ENCODE measurements around the gene DOCK10. TPM values are rescaled to one million over a fixed set of nuclear protein-coding genes. Genes with fewer than 3 reads are reported as not detected.
"Not testable (repeated sequence)": the region's sequence is repeated elsewhere in the genome, so short reads cannot be mapped to it uniquely, and the experiment has no call there.

DOCK10 gene
- total RNA-seq, 1 donor from 2014 or later = 14.3 TPM

GRCh38 chr2:224918626-224919471 lies 123.4 kb downstream of the DOCK10 start:
- Mint-ChIP-seq H3K36me3 (ENCODE audit: low read depth) (no peaks in the 10 kb centered on the region), H3K27me3 (ENCODE audit: low read depth) (no peaks in the 10 kb centered on the region), H3K4me1 (ENCODE audit: low read depth) (peaks cover 24% of the 10 kb centered on the region), H3K9me3 (ENCODE audit: low read depth) (no peaks in the 10 kb centered on the region), H3K4me3 (ENCODE audit: unreplicated experiment) (no peak overlapping the region), H3K27ac (ENCODE audit: unreplicated experiment) (no peak overlapping the region)
- no peak for TF ChIP-seq CTCF (IDR thresholded peaks at IDR 0.05)
- no peak for DNase-seq (ENCODE audit: low spot score)

GRCh38 chr2:224917246-224917645 lies 125.0 kb downstream of the DOCK10 start:
- peaks cover 22% of the 10 kb centered on the region for H3K4me1 Mint-ChIP-seq (ENCODE audit: low read depth)
- H3K27ac Mint-ChIP-seq (ENCODE audit: unreplicated experiment); H3K27me3 Mint-ChIP-seq (ENCODE audit: low read depth); H3K36me3 Mint-ChIP-seq (ENCODE audit: low read depth); DNase-seq (ENCODE audit: low spot score); H3K4me3 Mint-ChIP-seq (ENCODE audit: unreplicated experiment); H3K9me3 Mint-ChIP-seq (ENCODE audit: low read depth): not testable (repeated sequence)

- Mint-ChIP-seq H3K36me3 (ENCODE audit: low read depth) (no peaks in the 10 kb centered on the region), H3K27ac (ENCODE audit: unreplicated experiment) (peak overlapping the region; percentile 85), H3K27me3 (ENCODE audit: low read depth) (no peaks in the 10 kb centered on the region), H3K9me3 (ENCODE audit: low read depth) (no peaks in the 10 kb centered on the region), H3K4me1 (ENCODE audit: low read depth) (peaks cover 29% of the 10 kb centered on the region), H3K4me3 (ENCODE audit: unreplicated experiment) (no peak overlapping the region)
- no peak for DNase-seq (ENCODE audit: low spot score)
- no peak for TF ChIP-seq CTCF (IDR thresholded peaks at IDR 0.05)
These were observed 127.1 kb downstream of the DOCK10 start for GRCh38 chr2:224915136-224915535.

- Mint-ChIP-seq H3K4me1 (ENCODE audit: low read depth) (peaks cover 43% of the 10 kb centered on the region), H3K27me3 (ENCODE audit: low read depth) (no peaks in the 10 kb centered on the region), H3K36me3 (ENCODE audit: low read depth) (peaks cover 4% of the 10 kb centered on the region), H3K9me3 (ENCODE audit: low read depth) (peaks cover 2% of the 10 kb centered on the region), H3K27ac (ENCODE audit: unreplicated experiment) (peak overlapping the region; percentile 93), H3K4me3 (ENCODE audit: unreplicated experiment) (no peak overlapping the region)
- DNase-seq (ENCODE audit: low spot score) = no peak
- TF ChIP-seq CTCF (IDR thresholded peaks at IDR 0.05) = no peak
These were observed 131.7 kb downstream of the DOCK10 start for GRCh38 chr2:224910574-224910925.

- TF ChIP-seq CTCF (IDR thresholded peaks at IDR 0.05) = no peak
- no peak for DNase-seq (ENCODE audit: low spot score)
- Mint-ChIP-seq H3K27ac (ENCODE audit: unreplicated experiment) (peak overlapping the region; percentile 93), H3K27me3 (ENCODE audit: low read depth) (no peaks in the 10 kb centered on the region), H3K36me3 (ENCODE audit: low read depth) (peaks cover 4% of the 10 kb centered on the region), H3K4me1 (ENCODE audit: low read depth) (peaks cover 38% of the 10 kb centered on the region), H3K4me3 (ENCODE audit: unreplicated experiment) (peak overlapping the region; percentile 23), H3K9me3 (ENCODE audit: low read depth) (peaks cover 2% of the 10 kb centered on the region)
These were observed 132.2 kb downstream of the DOCK10 start for GRCh38 chr2:224909885-224910573.
